GM21528 (cell line): ENCODE measurements around the gene STAT3.
"Not testable (repeated sequence)": the region's sequence is repeated elsewhere in the genome, so short reads cannot be mapped to it uniquely, and the experiment has no call there.

Experiments used
- ATAC-seq: cut with Tn5 transposase; IDR thresholded peaks from one replicate; pipeline ENCODE4 v1.9.1; 2021; ENCODE audit warnings: mild to moderate bottlenecking, moderate library complexity; ENCODE audit not compliant: unreplicated experiment, low FRiP score

STAT3 gene

DNA sequence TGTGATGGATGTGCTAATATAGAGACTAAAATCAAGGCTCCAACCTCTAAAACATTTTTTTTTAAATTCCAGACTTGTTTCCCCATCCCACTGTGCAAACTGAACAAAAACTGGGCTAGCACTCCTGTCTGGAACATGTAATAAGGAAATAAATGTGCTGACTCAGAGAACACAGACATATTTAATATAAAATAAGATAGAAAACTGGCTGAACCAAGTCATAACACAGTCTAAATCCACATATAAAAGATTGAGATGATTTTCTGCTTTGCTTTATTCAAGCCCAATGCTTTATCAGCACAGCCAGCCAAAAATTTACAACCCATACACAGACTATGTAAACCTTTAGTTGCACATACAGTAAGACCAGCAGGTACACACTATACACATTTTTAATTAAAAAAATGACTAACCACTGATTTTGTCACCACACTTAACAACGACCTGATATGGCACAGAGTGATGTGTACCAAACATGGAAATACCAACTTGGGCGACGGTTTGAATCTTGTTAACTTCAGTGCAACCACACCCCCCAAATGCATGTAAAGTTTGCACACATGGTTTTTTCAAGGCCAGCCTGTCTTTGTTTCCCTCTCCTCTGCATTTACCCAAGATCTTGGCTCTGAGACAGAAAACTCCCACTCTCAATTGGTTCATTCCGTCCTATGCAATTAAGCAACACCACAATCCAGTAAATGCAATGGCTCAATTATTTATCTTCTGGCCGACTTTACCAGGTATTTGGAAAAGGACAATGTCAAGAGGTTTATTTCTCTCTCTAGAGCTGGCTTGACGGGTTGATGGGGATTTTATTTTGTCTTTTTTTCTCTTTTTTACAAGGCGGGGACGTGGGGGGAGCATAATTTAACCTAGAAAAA lies 1.2 kb downstream of the STAT3 start:
- no peak for ATAC-seq

DNA sequence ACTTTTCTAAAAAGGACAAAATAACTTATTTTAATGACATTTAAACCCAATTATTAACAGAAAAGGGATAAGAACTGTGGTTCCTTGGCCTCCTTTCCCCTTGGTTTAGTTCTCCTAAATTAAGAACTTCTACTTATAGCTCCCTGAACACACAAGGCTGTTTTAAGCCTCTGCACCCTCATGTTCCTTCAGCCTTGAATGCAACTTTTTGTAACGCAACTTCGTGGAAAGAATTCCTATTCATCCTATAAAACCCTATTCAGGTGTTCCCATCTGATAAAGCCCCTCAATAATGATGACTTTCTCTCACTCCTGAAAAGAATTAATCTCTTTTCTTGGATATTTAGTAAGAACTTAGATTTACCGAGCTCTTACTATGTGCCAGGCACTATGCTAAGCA lies 6.3 kb downstream of the STAT3 start:
- ATAC-seq, result no peak

GRCh38 chr17:42380935-42381334 lies 7.3 kb downstream of the STAT3 start:
- no peak for ATAC-seq

DNA sequence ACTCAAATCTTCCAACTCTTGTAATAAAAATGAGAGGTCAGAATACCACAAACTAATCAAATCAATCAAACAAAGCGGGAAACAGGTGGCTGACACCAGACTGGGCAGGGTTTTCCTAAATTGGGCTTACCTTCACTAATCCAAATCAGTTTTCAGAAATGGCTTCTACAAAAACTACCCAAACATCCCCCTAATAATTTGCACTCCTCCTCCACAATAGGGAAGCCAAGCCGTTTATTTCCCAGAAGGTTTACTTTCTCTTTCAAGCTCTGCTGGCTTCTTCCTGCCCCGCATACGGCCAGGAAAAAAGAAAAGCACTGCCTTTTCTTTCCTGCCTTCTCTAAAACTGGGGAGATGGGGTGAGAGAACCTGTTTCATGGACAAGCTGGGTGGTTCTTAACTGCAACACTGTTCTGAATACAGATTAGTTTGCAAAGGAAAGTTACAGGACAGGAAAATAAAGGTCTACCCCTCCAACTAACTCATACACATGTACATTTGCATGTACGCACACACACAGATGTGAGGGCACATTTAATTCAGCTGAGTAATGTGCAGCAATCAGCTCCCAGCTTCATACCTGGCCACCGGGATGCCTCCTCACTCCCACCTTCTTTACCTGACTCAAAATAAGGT lies 9.2 kb downstream of the STAT3 start:
- ATAC-seq, result no peak

- no peak for ATAC-seq
These were observed 9.8 kb downstream of the STAT3 start for GRCh38 chr17:42378359-42378958.

- no peak for ATAC-seq
These were observed 14.3 kb downstream of the STAT3 start for GRCh38 chr17:42373896-42374295.

DNA sequence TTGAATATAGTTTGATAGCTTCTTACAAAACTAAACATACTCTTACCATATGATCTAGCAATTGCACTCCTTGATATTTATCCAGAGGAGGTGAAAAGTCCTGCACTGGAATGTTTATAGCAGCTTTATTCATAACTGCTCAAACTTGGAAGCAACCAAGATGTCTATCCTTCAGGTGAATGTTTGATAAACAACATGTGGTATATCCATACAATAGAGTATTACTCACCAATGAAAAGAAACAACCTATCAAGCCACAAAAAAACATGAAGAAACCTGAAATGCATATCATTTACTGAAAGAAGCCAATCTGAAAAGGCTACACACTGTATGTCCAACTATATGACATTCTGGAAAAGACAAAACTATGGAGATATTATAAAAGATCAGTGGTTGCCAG lies 16.1 kb downstream of the STAT3 start:
- ATAC-seq, result no peak

DNA sequence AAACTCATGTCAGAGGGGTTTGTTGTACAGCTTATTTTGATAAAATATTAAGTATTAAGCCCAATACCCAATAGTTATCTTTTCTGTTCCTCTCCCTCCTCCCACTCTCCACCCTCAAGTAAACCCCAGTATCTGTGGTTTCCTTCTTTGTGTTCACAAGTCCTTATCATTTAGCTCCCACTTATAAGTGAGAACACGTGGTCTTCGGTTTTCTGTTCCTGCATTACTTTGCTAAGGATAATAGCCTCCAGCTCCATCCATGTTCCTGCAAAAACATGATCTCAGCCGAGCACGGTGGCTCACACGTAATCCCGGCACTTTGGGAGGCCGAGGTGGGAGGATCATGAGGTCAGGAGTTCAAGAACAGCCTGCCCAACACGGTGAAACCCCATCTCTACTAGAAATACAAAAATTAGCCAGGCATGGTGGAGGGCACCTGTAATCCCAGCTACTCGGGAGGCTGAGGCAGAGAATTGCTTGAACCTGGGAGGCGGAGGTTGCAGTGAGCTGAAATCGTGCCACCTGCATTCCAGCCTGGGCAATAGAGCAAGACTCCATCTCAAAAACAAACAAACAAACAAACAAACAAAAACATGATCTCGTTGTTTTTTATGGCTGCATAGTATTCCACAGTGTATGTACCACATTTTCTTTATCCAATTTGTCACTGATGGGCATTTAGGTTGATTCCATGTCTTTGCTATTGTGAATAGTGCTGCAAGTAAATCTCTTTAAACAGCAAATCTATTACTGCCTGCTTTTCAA lies 19.3 kb downstream of the STAT3 start:
- ATAC-seq, result not testable (repeated sequence)

GRCh38 chr17:42368310-42368709 lies 19.9 kb downstream of the STAT3 start:
- ATAC-seq, result not testable (repeated sequence)

DNA sequence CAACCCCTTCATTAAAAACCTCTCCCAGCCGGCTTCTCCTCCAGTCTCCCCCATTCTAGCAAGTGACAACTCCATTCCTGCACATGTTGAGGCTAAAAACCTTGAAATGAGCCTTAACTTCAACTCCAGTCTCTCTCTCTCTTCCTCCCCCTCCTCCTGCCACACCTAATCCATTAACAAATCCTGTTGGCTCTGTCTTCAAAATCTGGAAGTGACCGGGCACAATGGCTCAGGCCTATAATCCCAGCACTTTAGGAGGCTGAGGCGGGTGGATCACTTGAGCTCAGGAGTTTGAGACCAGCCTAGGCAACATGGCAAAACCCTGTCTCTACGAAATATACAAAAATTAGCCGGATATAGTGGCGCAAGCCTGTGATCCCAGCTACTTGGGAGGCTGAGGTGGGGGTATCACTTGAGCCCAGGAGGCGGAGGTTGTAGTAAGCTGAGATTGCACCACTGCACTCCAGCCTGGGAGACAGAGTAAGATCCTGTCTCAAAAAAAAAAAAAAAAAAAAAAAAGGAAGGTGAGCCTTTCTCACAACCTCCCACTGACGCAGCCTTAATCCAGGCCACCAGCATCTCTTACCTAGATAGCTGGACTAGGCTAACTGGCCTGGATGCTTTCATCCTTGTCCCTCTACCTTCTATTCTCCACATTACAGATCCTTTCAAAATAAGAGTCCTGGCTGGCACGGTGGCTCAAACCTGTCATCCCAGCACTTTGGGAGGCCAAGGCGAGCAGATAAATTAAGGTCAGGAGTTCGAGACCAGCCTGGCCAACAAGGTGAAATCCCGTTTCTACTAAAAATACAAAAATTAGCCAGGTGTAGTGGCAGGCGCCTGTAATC lies 21.8 kb downstream of the STAT3 start:
- not testable (repeated sequence) for ATAC-seq

- no peak for ATAC-seq
These were observed 23.1 kb downstream of the STAT3 start for GRCh38 chr17:42365136-42365535.

DNA sequence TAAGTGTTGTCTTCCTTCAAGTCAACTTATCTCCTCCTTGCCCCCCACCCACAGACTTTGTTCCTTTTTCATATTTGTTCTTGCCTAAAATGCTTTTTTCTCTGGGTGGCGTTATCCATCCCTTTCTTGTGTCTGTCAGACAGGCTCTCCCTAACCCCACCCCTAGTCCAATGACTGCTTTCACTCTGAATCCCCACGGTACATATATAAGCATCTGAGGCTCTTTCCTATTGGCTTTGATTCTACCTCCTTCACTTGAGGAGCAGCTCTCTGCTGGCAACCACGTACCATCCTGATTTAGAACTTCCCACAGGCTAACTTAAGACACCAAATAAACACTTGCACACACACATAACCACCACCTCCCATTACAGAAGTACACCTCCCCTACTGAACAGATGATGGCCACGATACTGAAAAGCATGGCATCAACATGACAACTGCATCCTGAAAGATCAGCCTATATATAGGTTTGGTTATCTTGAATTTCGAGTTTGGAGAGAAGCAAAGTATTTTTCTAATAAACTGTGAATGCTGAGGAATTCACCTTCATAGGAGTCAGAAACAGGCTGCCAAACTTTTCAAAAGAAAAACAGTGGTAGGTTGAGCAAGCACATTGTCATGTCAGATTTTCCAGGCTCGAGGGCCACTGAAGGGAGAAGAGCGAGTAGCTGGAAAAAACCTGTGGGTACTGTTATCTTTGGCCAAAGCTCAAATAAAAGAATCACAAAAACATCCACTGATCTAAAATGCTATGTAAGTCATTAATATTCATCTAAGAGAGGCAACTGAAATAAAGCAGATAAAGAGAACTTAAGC lies 24.3 kb downstream of the STAT3 start:
- no peak for ATAC-seq

- ATAC-seq, result no peak
These were observed 25.0 kb downstream of the STAT3 start for GRCh38 chr17:42363231-42363630.

GRCh38 chr17:42362245-42362961 lies 25.8 kb downstream of the STAT3 start:
- no peak for ATAC-seq

- no peak for ATAC-seq
These were observed 26.5 kb downstream of the STAT3 start for GRCh38 chr17:42361781-42362186.

- ATAC-seq, result not testable (repeated sequence)
These were observed 27.9 kb downstream of the STAT3 start for GRCh38 chr17:42360388-42360787.

DNA sequence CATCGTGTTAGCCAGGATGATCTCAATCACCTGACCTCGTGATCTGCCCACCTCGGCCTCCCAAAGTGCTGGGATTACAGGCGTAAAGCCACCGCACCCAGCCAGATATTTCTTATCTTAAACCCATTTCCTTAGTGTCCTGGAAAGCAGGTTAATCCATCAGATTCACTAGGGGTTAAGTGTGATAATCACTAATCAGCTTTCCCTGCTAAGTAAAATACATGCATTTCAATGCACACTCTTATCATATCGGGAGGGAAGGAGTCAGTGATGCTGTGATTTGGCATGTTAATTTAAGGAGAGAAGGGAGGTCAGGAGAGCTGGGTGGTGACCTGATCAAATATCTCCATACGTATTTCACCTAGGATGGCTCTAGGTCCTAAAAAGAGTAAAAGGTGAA lies 29.1 kb downstream of the STAT3 start:
- ATAC-seq, result no peak

DNA sequence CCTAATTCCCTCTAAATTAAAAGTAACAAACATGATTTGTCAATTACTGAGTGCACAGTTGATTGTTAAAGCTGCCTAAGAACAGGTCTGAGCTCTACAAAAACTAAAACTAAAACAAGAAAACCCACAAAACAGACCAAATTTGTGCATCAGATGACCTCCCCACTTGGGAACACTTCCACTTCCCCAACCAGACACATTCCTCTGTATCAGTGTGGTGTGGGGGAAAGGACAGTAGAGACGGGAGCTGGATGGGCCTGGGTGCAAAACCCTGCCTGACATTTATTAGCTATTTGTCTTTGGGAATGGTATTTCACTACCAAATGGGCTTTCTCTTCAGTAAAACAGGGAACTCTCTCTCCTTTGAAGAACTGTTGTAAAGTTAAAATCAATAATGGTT lies 29.8 kb downstream of the STAT3 start:
- no peak for ATAC-seq
